Astrocyte (in vitro differentiated cells and primary cell): ENCODE measurements around the gene IFT81.

ENCODE experiments used
- CTCF ChIP-seq: IDR thresholded peaks from 2 replicates; pipeline ENCODE4 v1.5.1; 2011; ENCODE audit warnings: low read depth, mild to moderate bottlenecking, inconsistent platforms, low read length, moderate library complexity; ENCODE audit not compliant: insufficient read depth
- EZH2 ChIP-seq: IDR thresholded peaks from 2 replicates; pipeline ENCODE4 v1.6.1; 2012; ENCODE audit warnings: mild to moderate bottlenecking, low read length, inconsistent platforms; ENCODE audit not compliant: insufficient read depth

GRCh38 chr12:110114528-110114937 lies 9.6 kb upstream of the IFT81 start:
- no peak for TF ChIP-seq CTCF
- no peak for TF ChIP-seq EZH2
